Activated T-cell treated with anti-CD3 and anti-CD28 coated beads for 24 hours (primary cell): Measurements from ENCODE around the gene CTSD.
"Not testable (repeated sequence)": the region's sequence is repeated elsewhere in the genome, so short reads cannot be mapped to it uniquely, and the experiment has no call there.

Experiments used
- DNase-seq: peaks from one replicate; pipeline ENCODE4 v3.0.0-alpha.2; 2020; ENCODE audit warnings: low read depth

CTSD gene

GRCh38 chr11:1763796-1764661 lies at the start of gene CTSD:
CTSD (minus strand) TSS chr11:1763927; CDS start chr11:1763859, 68 bp downstream.
- peak; percentile 85 for DNase-seq

- DNase-seq = not testable (repeated sequence)
These were observed 49.6 kb upstream of the CTSD start for GRCh38 chr11:1813356-1813755.

GRCh38 chr11:1812801-1813200 lies 49.1 kb upstream of the CTSD start:
- DNase-seq = no peak

- DNase-seq = no peak
These were observed 48.5 kb upstream of the CTSD start for GRCh38 chr11:1812274-1812673.

- no peak for DNase-seq
These were observed 47.0 kb upstream of the CTSD start for GRCh38 chr11:1810761-1811160.

GRCh38 chr11:1807264-1807995 lies 43.7 kb upstream of the CTSD start:
- DNase-seq = no peak

GRCh38 chr11:1805525-1805924 lies 41.8 kb upstream of the CTSD start:
- no peak for DNase-seq

- DNase-seq = not testable (repeated sequence)
These were observed 40.2 kb upstream of the CTSD start for GRCh38 chr11:1803835-1804519.

- no peak for DNase-seq
These were observed 39.5 kb upstream of the CTSD start for GRCh38 chr11:1803246-1803645.

GRCh38 chr11:1797391-1798125 lies 33.8 kb upstream of the CTSD start:
- DNase-seq = no peak

GRCh38 chr11:1796413-1797011 lies 32.8 kb upstream of the CTSD start:
- DNase-seq = no peak

- no peak for DNase-seq
These were observed 29.4 kb upstream of the CTSD start for GRCh38 chr11:1793081-1793480.

- DNase-seq = no peak
These were observed 28.7 kb upstream of the CTSD start for GRCh38 chr11:1792461-1792860.

- no peak for DNase-seq
These were observed 28.2 kb upstream of the CTSD start for GRCh38 chr11:1791912-1792311.

GRCh38 chr11:1786466-1786865 lies 22.7 kb upstream of the CTSD start:
- DNase-seq = no peak

GRCh38 chr11:1785749-1786413 lies 22.2 kb upstream of the CTSD start:
- no peak for DNase-seq

- no peak for DNase-seq
These were observed 21.3 kb upstream of the CTSD start for GRCh38 chr11:1784761-1785650.

GRCh38 chr11:1783725-1784529 lies 20.2 kb upstream of the CTSD start:
- DNase-seq = no peak
